Measurements from ENCODE around the gene KYNU. TPM values are rescaled to one million over a fixed set of nuclear protein-coding genes. Genes with fewer than 3 reads are reported as not detected.
"Not testable (repeated sequence)": the region's sequence is repeated elsewhere in the genome, so short reads cannot be mapped to it uniquely, and the experiment has no call there.

Gene KYNU
- total RNA-seq: under 0.01 and 4.0 TPM in 2 replicates

GRCh38 chr2:142877216-142877838, at the start of gene KYNU:
KYNU (plus strand) TSS chr2:142877664; CDS start chr2:142885368, 7,704 bp downstream.
- no peak for DNase-seq (ENCODE audit: extremely low read depth, low read depth, low spot score)

- no peak for DNase-seq (ENCODE audit: extremely low read depth, low read depth, low spot score)
These were observed 43.4 kb upstream of the KYNU start for GRCh38 chr2:142834021-142834420.

GRCh38 chr2:142840436-142840835, 37.0 kb upstream of the KYNU start:
- DNase-seq (ENCODE audit: extremely low read depth, low read depth, low spot score): no peak

- DNase-seq (ENCODE audit: extremely low read depth, low read depth, low spot score): no peak
These were observed 35.7 kb upstream of the KYNU start for GRCh38 chr2:142841788-142842187.

GRCh38 chr2:142842369-142842768, 35.1 kb upstream of the KYNU start:
- DNase-seq (ENCODE audit: extremely low read depth, low read depth, low spot score): no peak

GRCh38 chr2:142843731-142844130, 33.7 kb upstream of the KYNU start:
- no peak for DNase-seq (ENCODE audit: extremely low read depth, low read depth, low spot score)

- no peak for DNase-seq (ENCODE audit: extremely low read depth, low read depth, low spot score)
These were observed 29.3 kb upstream of the KYNU start for GRCh38 chr2:142848023-142848606.

GRCh38 chr2:142849820-142850219, 27.6 kb upstream of the KYNU start:
- DNase-seq (ENCODE audit: extremely low read depth, low read depth, low spot score): no peak

GRCh38 chr2:142853912-142854311, 23.6 kb upstream of the KYNU start:
- no peak for DNase-seq (ENCODE audit: extremely low read depth, low read depth, low spot score)

- DNase-seq (ENCODE audit: extremely low read depth, low read depth, low spot score): no peak
These were observed 20.0 kb upstream of the KYNU start for GRCh38 chr2:142857256-142858164.

- DNase-seq (ENCODE audit: extremely low read depth, low read depth, low spot score): no peak
These were observed 18.5 kb upstream of the KYNU start for GRCh38 chr2:142858961-142859360.

GRCh38 chr2:142862299-142862698, 15.2 kb upstream of the KYNU start:
- no peak for DNase-seq (ENCODE audit: extremely low read depth, low read depth, low spot score)

GRCh38 chr2:142862847-142863246, 14.6 kb upstream of the KYNU start:
- no peak for DNase-seq (ENCODE audit: extremely low read depth, low read depth, low spot score)

GRCh38 chr2:142863485-142863961, 13.9 kb upstream of the KYNU start:
- DNase-seq (ENCODE audit: extremely low read depth, low read depth, low spot score): no peak

- not testable (repeated sequence) for DNase-seq (ENCODE audit: extremely low read depth, low read depth, low spot score)
These were observed 12.9 kb upstream of the KYNU start for GRCh38 chr2:142864605-142865004.

- DNase-seq (ENCODE audit: extremely low read depth, low read depth, low spot score): no peak
These were observed 11.5 kb upstream of the KYNU start for GRCh38 chr2:142865924-142866323.

GRCh38 chr2:142866426-142866825, 11.0 kb upstream of the KYNU start:
- no peak for DNase-seq (ENCODE audit: extremely low read depth, low read depth, low spot score)

GRCh38 chr2:142867136-142867535, 10.3 kb upstream of the KYNU start:
- no peak for DNase-seq (ENCODE audit: extremely low read depth, low read depth, low spot score)

GRCh38 chr2:142868229-142868762, 9.2 kb upstream of the KYNU start:
- no peak for DNase-seq (ENCODE audit: extremely low read depth, low read depth, low spot score)

- not testable (repeated sequence) for DNase-seq (ENCODE audit: extremely low read depth, low read depth, low spot score)
These were observed 8.4 kb upstream of the KYNU start for GRCh38 chr2:142869065-142869460.

- DNase-seq (ENCODE audit: extremely low read depth, low read depth, low spot score): no peak
These were observed 7.9 kb upstream of the KYNU start for GRCh38 chr2:142869461-142870106.
